Hematopoietic multipotent progenitor cell treated with erythropoietin and hydrocortisone succinate and interleukin-3 and kit ligand, for 15 days (in vitro differentiated cells): Measurements from ENCODE around the gene LGI4.

Source experiments
- DNase-seq: peaks from one replicate; pipeline ENCODE4 v3.0.0-alpha.2; 2015; ENCODE audit warnings: low spot score

Gene LGI4

DNA sequence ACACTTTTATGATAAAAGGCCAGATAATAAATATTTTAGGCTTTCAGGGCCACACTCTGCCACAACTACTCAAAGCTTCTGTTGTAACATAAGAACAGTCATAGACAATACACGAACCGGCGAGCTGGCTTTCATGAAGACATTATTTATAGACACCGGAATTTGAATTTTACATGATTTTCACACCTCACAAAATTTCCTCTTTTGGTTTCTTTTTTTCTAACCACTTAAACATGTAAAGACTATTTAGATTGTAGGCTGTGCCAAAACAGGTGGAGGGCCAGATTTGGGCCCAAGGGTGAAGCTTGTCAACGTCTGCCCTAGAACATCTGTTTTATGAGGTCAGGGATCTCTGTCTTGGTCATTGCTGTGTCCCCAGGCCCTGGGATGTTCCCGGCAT is 48.9 kb downstream of the LGI4 start:
- DNase-seq = no peak

GRCh38 chr19:35084509-35084762 is 50.4 kb downstream of the LGI4 start:
- no peak for DNase-seq

DNA sequence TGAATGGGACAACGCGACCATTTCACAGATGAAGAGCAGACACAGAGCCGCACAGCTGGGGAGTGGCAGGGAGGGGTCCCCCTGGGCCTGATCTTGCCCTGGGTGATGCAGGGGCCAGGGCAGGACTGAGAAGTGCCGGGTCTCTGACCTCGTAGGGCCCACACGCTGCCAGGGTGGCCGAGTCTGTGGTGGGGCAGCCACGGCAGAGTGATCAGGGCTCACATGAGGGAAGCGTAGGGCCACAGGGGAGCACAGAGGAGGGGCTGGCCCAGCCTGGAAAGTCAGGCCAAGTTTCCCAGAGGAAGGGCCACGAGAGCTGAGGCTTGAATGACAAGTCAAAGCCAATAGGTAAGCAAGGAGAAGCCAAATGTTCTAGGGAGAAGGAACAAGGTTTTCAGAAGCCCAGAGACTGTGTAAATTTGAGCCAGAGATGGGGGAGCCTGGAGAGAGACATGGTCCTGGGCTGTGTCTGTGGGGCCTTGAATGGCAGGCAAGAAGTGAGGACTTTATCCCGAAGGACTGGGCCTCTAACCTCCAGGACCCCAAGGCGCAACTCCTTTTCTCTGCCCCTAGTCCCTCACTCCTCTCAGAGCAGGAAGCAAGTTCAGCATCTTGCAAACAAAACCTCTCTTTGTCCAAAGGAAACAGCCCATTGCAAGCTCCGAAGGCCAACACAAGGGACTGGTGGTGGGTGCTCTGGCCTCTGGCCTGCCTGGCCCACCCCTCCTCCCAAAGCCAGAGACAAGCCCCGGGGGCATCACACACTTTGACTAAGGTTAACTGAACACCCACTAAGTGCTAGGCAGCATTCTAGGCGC is 51.0 kb downstream of the LGI4 start:
- DNase-seq = no peak

DNA sequence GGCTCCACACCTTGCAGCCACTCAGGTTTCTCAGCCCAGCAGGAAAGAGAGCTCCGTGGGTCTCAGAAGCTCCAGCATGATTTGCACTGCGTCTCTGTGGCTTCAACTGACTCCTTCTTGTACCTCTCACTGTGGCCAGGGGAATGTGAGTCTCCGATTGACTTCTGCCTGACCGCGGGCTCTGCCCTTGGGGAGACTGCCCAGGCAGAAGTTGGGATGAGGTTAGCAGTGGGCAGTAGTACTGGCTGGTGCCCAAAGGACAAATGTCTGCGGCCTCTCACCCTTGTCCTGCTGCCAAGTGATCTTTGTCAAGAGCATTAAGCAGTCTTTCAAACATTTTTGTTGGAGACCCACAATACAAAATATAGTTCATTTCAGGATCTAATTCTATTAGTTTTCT is 53.7 kb downstream of the LGI4 start:
- DNase-seq = no peak

DNA sequence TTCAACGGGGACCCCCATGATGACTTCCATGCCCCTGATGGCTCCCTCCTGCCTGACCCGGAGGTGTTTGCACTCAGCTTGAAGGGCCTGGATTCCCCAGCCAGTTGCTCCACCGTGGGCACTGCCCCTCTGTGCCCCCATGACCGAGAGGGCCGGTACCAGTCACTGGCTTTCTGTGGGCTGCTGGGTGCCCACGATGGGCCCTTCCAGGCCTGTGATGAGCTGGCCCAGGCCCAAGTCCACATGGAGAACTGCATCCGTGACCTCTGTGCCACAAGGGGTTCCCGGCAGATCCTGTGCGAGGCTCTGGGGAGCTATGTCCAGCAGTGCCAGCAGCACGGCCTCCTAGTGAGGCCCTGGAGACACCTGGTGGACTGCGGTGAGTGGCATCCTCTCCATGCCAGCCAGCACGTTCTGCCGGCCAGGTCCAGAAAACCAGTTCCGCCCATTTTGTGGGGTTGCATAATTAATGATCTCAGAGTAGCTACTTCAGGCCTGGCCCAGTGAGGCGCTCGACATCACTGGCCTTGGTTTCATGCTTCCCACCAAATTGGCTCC is 54.2 kb downstream of the LGI4 start:
- no peak for DNase-seq

GRCh38 chr19:35079826-35080225 is 55.0 kb downstream of the LGI4 start:
- DNase-seq = no peak

- DNase-seq = no peak
Observed at GRCh38 chr19:35077411-35078223, 57.2 kb downstream of the LGI4 start.

GRCh38 chr19:35076657-35077056 is 58.2 kb downstream of the LGI4 start:
- no peak for DNase-seq

- no peak for DNase-seq
Observed at GRCh38 chr19:35076026-35076370, 58.9 kb downstream of the LGI4 start.

DNA sequence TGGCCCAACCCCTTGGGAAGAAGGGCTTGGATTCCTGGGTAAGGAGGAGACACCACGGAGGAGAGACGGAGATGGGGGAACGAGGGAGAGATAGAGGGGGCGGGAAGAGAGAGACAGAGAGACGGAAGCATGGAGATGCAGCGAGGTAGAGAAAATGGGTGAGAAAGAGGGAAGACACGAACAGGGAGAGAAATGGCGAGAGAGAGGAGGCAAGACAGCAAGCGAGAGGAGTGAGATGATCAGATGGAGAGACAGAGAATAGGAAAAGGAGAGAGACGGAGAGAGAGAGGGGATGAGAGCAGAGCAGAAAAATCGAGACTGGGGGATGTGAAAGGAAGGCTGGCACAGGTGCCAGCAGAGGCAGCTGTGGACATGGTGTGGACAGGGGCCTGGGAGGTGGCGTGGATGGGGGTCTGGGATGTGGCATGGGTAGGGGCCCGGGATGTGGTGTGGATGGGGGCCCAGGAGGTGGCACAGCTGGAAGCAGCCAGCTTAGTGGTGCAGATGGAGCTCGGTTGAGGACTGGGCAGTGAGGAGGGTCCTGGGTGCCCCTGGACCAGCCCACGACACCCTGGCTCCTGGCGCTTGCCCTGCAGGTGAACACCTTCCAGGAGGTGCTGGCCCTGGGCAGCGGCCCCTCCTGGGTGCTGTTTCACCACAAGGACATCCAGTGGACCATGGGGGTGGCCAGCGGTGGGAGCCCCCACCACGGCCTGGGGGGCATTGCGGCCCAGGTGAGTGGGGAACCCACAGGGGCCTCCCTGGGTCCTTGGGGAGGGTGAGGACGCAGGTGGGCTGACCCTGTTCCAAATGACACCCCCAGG is 59.4 kb downstream of the LGI4 start:
- no peak for DNase-seq
